ENCODE data around the gene HPF1.
A peak's percentile ranks its signal among the peaks of the same experiment; 100 is the strongest.

HPF1 gene

DNA sequence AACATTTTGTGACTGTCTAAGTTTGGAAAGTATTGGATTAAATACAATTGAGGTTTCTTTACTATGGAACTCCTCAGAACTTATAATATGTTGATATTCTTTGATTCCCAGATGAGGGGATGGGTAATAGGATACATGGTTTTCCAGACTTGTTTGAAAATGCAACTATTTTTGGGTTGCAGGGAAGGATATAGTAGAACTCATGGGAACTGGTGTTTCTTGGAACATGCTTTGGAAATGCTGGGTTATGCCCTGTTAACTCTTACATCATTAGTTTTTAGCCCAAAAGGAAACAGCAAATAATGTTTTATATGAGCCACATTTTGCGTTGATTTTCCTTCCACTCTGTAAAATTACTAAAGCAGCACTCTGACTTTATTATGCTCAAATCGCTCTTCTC lies 41.9 kb downstream of the HPF1 start:
- Mint-ChIP-seq H3K4me3 (no peak overlapping the region), H3K36me3 (peaks cover 26% of the 10 kb centered on the region), H3K4me1 (peaks cover 9% of the 10 kb centered on the region), H3K27ac (no peak overlapping the region), H3K27me3 (no peaks in the 10 kb centered on the region), H3K9me3 (no peaks in the 10 kb centered on the region)
- no peak for DNase-seq
- CTCF ChIA-PET, result interaction anchor here (1.2 kb wide), 1 partner anchor 102 kb away, joined by 6 read pairs; no protein-coding TSS in a partner anchor

- H3K4me1 Mint-ChIP-seq, result no peaks in the 10 kb centered on the region
- no peaks in the 10 kb centered on the region for H3K9me3 Mint-ChIP-seq
- H3K27me3 Mint-ChIP-seq, result no peaks in the 10 kb centered on the region
- no peak overlapping the region for H3K4me3 Mint-ChIP-seq
- no peak for DNase-seq
- peak overlapping the region; percentile 17 for H3K27ac Mint-ChIP-seq
- CTCF ChIA-PET, result no interaction called here
- H3K36me3 Mint-ChIP-seq, result peaks cover 26% of the 10 kb centered on the region
These were observed 49.6 kb downstream of the HPF1 start for GRCh38 chr4:169707958-169708643.

- H3K36me3 Mint-ChIP-seq, result peaks cover 28% of the 10 kb centered on the region
- no peak for DNase-seq
- no peak overlapping the region for H3K4me3 Mint-ChIP-seq
- no peaks in the 10 kb centered on the region for H3K9me3 Mint-ChIP-seq
- no peaks in the 10 kb centered on the region for H3K4me1 Mint-ChIP-seq
- no peak overlapping the region for H3K27ac Mint-ChIP-seq
- no peaks in the 10 kb centered on the region for H3K27me3 Mint-ChIP-seq
- CTCF ChIA-PET, result no interaction called here
These were observed 59.4 kb downstream of the HPF1 start for GRCh38 chr4:169698331-169698730.

DNA sequence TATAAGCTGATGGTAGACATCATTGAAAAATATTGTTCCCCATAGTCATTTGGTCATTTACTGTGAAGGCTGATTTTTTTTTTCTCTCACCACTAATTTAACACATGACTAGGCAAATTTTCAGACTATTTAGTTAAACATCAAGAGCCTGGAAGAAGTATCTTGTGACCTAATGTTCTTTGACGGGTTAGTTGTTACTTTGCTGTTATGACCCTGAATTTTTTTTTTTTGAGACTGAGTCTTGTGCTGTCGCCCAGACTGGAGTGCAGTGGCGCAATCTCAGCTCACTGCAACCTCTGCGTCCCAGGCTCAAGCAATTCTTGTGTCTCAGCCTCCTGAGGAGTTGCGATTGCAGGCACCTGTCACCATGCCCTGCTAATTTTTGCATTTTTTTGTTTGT lies 67.0 kb downstream of the HPF1 start:
- Mint-ChIP-seq H3K27me3 (no peaks in the 10 kb centered on the region), H3K36me3 (peaks cover 25% of the 10 kb centered on the region), H3K4me1 (peaks cover 7% of the 10 kb centered on the region), H3K27ac (no peak overlapping the region), H3K9me3 (no peaks in the 10 kb centered on the region), H3K4me3 (no peak overlapping the region)
- CTCF ChIA-PET, result no interaction called here
- no peak for DNase-seq

- H3K27me3 Mint-ChIP-seq, result no peaks in the 10 kb centered on the region
- CTCF ChIA-PET, result no interaction called here
- H3K36me3 Mint-ChIP-seq, result peaks cover 25% of the 10 kb centered on the region
- H3K4me1 Mint-ChIP-seq, result peaks cover 7% of the 10 kb centered on the region
- H3K27ac Mint-ChIP-seq, result no peak overlapping the region
- DNase-seq, result no peak
- H3K4me3 Mint-ChIP-seq, result no peak overlapping the region
- no peaks in the 10 kb centered on the region for H3K9me3 Mint-ChIP-seq
These were observed 68.1 kb downstream of the HPF1 start for GRCh38 chr4:169689681-169690080.

DNA sequence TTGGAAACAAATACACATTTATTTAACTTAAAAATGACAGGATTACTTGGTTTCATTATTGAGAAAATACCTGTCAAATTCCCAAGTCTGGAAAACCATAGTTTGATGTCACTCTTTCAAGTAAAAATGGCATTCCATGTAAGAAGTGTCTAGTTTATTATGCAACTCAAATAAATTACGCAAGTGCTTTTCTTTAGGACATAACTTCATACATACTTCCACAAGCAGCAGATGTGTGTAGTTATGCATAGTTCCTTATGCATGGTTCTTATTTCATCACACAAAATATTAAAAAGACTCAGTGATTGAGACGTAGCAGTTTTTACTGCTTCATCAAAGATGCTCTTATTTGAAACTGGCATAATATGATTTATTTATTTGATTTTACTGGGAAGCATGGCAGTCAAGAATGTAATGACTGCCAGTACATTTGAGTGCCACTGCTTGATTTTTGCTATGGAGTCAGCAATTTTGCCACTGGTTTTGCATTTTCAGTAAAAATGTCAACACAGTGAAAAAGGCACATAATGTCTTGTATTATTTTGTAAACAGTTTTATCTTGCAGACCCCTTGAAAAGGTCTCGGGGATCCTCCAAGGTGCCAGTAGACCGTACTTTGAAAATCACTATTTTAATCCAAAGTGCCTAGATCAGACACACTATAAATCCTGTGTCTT lies 75.2 kb downstream of the HPF1 start:
- Mint-ChIP-seq H3K4me1 (no peaks in the 10 kb centered on the region), H3K9me3 (no peaks in the 10 kb centered on the region), H3K36me3 (peaks cover 25% of the 10 kb centered on the region), H3K27ac (no peak overlapping the region), H3K27me3 (no peaks in the 10 kb centered on the region), H3K4me3 (no peak overlapping the region)
- CTCF ChIA-PET, result no interaction called here
- no peak for DNase-seq
